GM12801 (cell line): ENCODE data around the gene ARRDC3.

ENCODE experiments used
- TF ChIP-seq, protein P1 (sequence below): IDR thresholded peaks from one replicate; pipeline ENCODE4 v1.5.1; 2011; ENCODE audit warnings: control low read depth; ENCODE audit not compliant: insufficient read length; ENCODE audit errors: extremely low read depth

Gene ARRDC3

DNA sequence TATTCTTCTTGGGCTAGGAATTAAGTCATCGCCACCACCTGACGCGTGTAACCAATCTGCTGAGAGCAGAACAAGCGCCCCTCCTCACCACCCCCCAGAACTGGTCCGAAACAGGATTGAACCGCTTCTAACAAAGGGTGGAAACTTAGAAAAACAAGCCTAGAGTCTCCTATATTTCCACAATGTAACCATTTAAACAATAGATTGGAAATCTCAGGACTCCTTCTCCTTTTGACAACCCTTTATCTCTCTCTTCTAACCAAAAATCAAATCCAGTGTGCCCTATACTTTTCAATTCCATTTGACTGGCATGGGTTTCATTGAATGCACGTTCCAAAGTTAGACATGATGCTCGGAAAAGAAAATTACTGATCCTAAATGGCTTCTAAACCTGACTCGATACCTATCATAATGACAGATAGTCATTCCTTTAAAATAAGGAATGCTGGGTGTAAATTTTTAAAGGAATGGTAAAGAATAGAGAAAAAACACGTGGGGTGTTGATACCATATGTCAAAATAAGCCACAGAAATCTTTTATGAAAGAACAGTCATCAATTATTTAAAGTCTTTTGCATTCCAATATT, 1.2 kb downstream of the ARRDC3 start:
- TF ChIP-seq, protein P1, sequence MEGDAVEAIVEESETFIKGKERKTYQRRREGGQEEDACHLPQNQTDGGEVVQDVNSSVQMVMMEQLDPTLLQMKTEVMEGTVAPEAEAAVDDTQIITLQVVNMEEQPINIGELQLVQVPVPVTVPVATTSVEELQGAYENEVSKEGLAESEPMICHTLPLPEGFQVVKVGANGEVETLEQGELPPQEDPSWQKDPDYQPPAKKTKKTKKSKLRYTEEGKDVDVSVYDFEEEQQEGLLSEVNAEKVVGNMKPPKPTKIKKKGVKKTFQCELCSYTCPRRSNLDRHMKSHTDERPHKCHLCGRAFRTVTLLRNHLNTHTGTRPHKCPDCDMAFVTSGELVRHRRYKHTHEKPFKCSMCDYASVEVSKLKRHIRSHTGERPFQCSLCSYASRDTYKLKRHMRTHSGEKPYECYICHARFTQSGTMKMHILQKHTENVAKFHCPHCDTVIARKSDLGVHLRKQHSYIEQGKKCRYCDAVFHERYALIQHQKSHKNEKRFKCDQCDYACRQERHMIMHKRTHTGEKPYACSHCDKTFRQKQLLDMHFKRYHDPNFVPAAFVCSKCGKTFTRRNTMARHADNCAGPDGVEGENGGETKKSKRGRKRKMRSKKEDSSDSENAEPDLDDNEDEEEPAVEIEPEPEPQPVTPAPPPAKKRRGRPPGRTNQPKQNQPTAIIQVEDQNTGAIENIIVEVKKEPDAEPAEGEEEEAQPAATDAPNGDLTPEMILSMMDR = no peak

DNA sequence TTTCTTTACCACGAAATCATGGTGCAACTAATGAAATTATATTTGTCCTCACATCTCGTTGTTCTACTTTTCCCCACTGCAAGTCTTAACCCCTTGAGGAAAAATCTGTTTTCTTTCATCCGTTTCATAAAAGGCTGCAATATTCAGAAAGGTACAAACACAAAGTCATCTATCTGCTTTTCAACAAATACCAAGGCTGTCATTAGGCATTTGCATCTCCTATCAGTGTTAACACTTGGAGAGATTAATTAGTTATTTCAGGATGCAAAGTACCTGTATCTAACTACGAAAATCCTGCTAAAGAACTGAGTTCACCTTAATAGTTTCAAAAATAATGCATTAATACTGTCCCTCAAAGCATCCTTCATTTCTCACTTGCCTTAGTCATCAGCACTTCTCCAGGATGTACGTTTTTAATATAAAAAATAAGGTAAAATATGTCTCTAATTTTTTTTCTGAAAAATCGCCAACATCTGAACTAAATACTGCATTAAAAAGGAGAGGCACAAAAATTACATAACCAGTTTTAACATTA, 1.8 kb downstream of the ARRDC3 start:
- TF ChIP-seq, protein P1 = no peak

DNA sequence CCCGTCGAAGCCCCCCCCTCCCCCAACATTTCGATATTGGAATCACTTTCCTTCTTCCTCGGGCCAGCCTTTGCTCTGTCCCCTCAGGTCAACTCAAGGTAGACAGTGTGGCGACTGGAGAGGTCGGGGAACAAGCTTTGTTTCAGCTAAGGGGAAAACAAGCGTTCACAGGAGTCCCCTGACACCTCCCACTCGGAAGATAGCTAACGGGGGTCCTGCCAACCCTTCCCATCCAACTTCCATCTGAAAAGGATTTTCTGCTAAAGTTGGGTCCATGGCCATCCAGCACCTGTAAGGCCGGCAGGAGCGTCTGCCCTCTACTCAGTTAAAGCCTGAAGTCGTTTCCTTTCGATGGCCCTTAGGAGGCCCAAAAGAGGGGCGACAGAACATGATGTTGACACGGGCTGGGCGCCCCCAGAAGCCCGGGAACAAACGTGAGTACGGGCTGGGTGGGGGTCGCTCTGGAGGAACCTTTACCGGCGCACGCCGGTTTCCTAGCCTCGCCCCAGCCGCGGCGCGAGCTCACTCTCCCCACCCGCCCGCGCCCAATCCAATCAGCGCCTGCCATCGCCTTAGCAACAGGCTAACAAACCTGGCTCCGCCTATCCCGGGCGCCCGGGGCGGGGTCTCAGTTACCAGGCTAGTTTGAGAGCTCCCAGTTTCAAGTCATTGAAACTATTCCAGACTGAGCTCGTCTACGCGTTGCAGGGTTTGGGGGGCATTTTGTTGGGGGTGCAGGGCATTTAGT, 2.5 kb downstream of the ARRDC3 start:
- TF ChIP-seq, protein P1 = no peak

DNA sequence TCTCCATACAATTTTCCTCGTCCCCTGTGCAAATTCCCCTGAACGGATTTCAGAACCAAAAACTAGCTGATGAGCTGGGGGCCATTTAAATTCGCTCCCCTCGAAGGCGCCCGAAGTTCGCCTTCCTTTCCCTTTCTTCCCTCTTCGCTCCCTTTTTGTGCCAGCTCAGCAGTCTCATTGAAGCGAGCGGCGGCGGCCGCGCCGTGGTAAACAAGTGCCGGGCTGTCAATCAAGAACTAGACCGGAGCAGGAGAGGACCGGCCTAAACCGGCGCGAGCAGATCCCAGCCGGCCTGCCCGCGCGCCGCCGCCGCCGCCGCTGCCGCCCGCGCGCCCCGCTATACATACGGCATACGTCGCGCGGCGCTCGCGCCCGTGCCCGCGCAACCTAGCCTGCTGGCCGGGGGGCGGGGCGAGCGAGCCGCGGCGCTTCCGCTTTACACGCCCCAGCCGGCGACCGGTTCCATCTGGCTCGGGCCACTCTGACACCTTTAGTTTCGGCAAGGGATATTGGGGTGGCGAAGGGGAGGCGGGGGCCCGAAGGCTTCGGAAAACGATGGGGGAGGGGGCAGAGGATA, 3.1 kb downstream of the ARRDC3 start:
- TF ChIP-seq, protein P1 = no peak

DNA sequence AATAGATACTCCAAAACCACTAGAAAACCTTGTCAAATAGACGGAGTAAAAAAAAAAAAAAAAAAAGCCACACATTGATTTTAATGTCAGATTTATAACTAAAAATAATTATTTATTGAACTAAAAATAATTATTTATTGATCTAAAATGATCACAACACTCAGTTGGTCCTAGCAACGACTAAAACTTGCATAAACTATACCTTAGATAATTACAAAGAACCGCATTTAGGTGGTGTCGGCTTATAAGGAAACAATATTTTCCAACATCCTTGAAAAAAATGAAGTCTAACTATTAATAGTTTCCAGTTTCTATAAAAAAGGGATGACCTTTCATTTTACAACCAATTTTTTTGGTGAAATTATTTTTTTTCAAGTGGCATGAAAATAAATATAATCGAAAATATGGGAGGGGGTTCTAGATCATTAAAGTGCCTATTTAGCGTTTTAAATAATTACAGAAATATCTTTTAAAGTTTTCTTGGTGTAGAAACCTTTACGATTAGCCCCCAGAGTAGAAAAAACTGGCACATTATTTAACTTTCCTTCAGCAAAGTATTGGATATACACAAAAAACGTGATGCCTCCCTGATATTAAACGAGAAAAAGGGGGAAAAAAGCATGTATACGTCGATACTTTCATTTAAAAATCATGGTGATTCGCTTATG, 3.7 kb downstream of the ARRDC3 start:
- TF ChIP-seq, protein P1 = no peak

DNA sequence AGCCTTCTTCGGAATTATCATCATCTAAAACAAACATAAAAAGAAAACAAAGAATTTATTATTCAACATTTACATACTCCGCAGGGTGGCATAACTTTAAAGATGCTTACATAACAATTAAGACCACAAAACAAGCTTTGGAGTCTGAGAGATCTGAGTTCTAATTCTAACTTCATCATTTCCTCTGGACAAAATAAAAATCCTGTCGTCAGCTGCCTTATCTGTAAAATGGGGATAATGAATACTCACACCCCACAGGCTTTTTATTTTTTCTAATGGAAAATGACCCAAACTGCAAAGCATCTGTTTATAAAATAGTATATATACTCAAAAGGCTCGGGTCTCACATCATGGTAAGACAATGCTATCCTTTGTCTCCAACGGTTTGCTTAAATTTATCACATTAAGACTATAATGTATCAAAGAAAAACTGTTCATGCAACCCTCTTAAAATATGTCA, 4.3 kb downstream of the ARRDC3 start:
- TF ChIP-seq, protein P1 = no peak
